ENCODE measurements around the gene SLC25A6. TPM values are rescaled to one million over a fixed set of nuclear protein-coding genes. Genes with fewer than 3 reads are reported as not detected.
"Not testable (repeated sequence)": the region's sequence is repeated elsewhere in the genome, so short reads cannot be mapped to it uniquely, and the experiment has no call there.

SLC25A6 gene
- total RNA-seq, 1 donor from 2014 or later: 411 TPM

DNA sequence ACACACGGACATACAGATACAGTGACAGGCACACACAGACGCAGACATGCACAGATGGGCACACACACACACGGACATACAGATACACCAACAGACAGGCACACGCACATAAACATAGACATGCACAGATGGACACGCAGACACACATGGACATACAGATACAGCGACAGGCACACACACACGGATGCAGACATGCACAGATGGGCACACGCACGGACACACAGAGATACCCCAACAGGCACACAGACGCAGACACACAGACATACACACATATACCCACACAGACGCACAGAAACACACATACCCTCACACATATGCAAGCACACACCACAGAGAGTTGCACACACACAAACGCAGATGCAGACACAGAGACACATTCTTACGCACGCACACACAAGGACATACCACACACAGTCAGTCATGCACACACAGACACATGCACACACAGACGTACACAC is 24.4 kb upstream of the SLC25A6 start:
- H3K36me3 Mint-ChIP-seq (ENCODE audit: unreplicated experiment): peaks cover 20% of the 10 kb centered on the region
- no peak overlapping the region for H3K4me3 Mint-ChIP-seq (ENCODE audit: unreplicated experiment)
- H3K4me1 Mint-ChIP-seq (ENCODE audit: low read depth, unreplicated experiment): no peaks in the 10 kb centered on the region
- H3K27ac Mint-ChIP-seq (ENCODE audit: unreplicated experiment): no peak overlapping the region
- H3K9me3 Mint-ChIP-seq (ENCODE audit: unreplicated experiment): peaks cover 17% of the 10 kb centered on the region
- H3K27me3 Mint-ChIP-seq (ENCODE audit: unreplicated experiment): peaks cover 6% of the 10 kb centered on the region
- TF ChIP-seq, protein P1, sequence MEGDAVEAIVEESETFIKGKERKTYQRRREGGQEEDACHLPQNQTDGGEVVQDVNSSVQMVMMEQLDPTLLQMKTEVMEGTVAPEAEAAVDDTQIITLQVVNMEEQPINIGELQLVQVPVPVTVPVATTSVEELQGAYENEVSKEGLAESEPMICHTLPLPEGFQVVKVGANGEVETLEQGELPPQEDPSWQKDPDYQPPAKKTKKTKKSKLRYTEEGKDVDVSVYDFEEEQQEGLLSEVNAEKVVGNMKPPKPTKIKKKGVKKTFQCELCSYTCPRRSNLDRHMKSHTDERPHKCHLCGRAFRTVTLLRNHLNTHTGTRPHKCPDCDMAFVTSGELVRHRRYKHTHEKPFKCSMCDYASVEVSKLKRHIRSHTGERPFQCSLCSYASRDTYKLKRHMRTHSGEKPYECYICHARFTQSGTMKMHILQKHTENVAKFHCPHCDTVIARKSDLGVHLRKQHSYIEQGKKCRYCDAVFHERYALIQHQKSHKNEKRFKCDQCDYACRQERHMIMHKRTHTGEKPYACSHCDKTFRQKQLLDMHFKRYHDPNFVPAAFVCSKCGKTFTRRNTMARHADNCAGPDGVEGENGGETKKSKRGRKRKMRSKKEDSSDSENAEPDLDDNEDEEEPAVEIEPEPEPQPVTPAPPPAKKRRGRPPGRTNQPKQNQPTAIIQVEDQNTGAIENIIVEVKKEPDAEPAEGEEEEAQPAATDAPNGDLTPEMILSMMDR (IDR thresholded peaks at IDR 0.05; ENCODE audit: partially characterized antibody, unreplicated experiment): no peak
- no peak for DNase-seq

GRCh38 chrX:1412551-1413161 is 20.7 kb upstream of the SLC25A6 start:
- no peak overlapping the region for H3K4me3 Mint-ChIP-seq (ENCODE audit: unreplicated experiment)
- TF ChIP-seq, protein P1 (IDR thresholded peaks at IDR 0.05; ENCODE audit: partially characterized antibody, unreplicated experiment): no peak
- DNase-seq: no peak

GRCh38 chrX:1411326-1411725 is 19.4 kb upstream of the SLC25A6 start:
- Mint-ChIP-seq H3K4me1 (ENCODE audit: low read depth, unreplicated experiment) (no peaks in the 10 kb centered on the region), H3K27ac (ENCODE audit: unreplicated experiment) (no peak overlapping the region), H3K4me3 (ENCODE audit: unreplicated experiment) (no peak overlapping the region), H3K9me3 (ENCODE audit: unreplicated experiment) (peaks cover 9% of the 10 kb centered on the region), H3K27me3 (ENCODE audit: unreplicated experiment) (peaks cover 2% of the 10 kb centered on the region), H3K36me3 (ENCODE audit: unreplicated experiment) (peaks cover 9% of the 10 kb centered on the region)
- no peak for DNase-seq
- TF ChIP-seq, protein P1 (IDR thresholded peaks at IDR 0.05; ENCODE audit: partially characterized antibody, unreplicated experiment): no peak

More at GRCh38 chrX:1412551-1413161, 20.7 kb upstream of the SLC25A6 start:
- no peak overlapping the region for H3K27ac Mint-ChIP-seq (ENCODE audit: unreplicated experiment)
- H3K36me3 Mint-ChIP-seq (ENCODE audit: unreplicated experiment): peaks cover 9% of the 10 kb centered on the region
- no peaks in the 10 kb centered on the region for H3K4me1 Mint-ChIP-seq (ENCODE audit: low read depth, unreplicated experiment)
- H3K9me3 Mint-ChIP-seq (ENCODE audit: unreplicated experiment): peaks cover 9% of the 10 kb centered on the region
- peaks cover 2% of the 10 kb centered on the region for H3K27me3 Mint-ChIP-seq (ENCODE audit: unreplicated experiment)

DNA sequence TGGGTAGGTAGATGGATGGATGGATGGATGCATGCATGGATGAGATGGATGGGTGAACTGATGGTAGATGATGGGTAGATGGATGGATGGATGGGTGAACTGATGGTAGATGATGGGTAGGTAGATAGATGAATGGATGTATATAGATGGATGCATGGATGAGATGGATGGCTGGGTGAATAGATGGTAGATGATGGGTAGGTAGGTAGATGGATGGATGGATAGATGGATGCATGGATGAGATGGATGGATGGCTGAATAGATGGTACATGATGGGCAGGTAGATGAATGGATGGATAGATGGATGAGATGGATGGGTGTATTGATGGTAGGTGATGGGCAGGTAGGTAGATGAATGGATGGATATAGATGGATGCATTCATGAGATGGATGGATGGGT is 15.1 kb upstream of the SLC25A6 start:
- Mint-ChIP-seq H3K4me1 (ENCODE audit: low read depth, unreplicated experiment) (no peaks in the 10 kb centered on the region), H3K4me3 (ENCODE audit: unreplicated experiment) (no peak overlapping the region), H3K27ac (ENCODE audit: unreplicated experiment) (no peak overlapping the region), H3K9me3 (ENCODE audit: unreplicated experiment) (peaks cover 4% of the 10 kb centered on the region), H3K36me3 (ENCODE audit: unreplicated experiment) (no peaks in the 10 kb centered on the region), H3K27me3 (ENCODE audit: unreplicated experiment) (peaks cover 2% of the 10 kb centered on the region)
- DNase-seq: no peak
- TF ChIP-seq, protein P1 (IDR thresholded peaks at IDR 0.05; ENCODE audit: partially characterized antibody, unreplicated experiment): no peak

DNA sequence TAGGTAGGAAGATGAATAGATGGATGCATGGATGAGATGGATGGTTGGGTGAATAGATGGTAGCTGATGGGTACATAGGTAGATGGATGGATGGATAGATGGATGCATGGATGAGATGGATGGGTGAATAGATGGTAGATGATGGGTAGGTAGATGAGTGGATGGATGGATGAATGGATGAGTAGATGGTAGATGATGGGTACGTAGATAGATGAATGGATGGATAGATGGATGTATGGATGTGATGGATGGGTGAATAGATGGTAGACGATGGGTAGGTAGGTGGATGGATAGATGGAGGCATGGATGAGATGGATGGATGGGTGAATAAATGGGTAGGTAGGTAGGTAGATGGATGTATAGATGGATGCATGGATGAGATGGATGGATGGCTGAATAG is 13.9 kb upstream of the SLC25A6 start:
- H3K36me3 Mint-ChIP-seq (ENCODE audit: unreplicated experiment); H3K27me3 Mint-ChIP-seq (ENCODE audit: unreplicated experiment); H3K9me3 Mint-ChIP-seq (ENCODE audit: unreplicated experiment); H3K4me3 Mint-ChIP-seq (ENCODE audit: unreplicated experiment); H3K4me1 Mint-ChIP-seq (ENCODE audit: low read depth, unreplicated experiment); H3K27ac Mint-ChIP-seq (ENCODE audit: unreplicated experiment); DNase-seq: not testable (repeated sequence)

DNA sequence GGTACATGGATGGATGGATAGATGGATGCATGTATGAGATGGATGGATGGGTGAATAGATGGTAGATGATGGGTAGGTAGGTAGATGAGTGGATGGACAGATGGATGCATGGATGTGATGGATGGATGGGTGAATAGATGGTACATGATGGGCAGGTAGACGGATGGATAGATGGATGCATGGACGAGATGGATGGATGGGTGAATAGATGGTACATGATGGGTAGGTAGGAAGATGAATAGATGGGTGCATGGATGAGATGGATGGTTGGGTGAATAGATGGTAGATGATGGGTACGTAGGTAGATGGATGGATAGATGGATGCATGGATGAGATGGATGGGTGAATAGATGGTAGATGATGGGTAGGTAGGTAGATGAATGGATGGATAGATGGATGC is 12.0 kb upstream of the SLC25A6 start:
- H3K9me3 Mint-ChIP-seq (ENCODE audit: unreplicated experiment); DNase-seq; H3K27me3 Mint-ChIP-seq (ENCODE audit: unreplicated experiment); H3K4me1 Mint-ChIP-seq (ENCODE audit: low read depth, unreplicated experiment); H3K4me3 Mint-ChIP-seq (ENCODE audit: unreplicated experiment); H3K27ac Mint-ChIP-seq (ENCODE audit: unreplicated experiment); H3K36me3 Mint-ChIP-seq (ENCODE audit: unreplicated experiment): not testable (repeated sequence)

All from glutamatergic neuron (in vitro differentiated cells).